HG02938 (cell line): ENCODE results near the gene TSNAXIP1.

Experiments
- ATAC-seq: cut with Tn5 transposase; IDR thresholded peaks from one replicate; pipeline ENCODE4 v1.9.1; 2021; ENCODE audit warnings: mild to moderate bottlenecking, moderate library complexity; ENCODE audit not compliant: unreplicated experiment

TSNAXIP1 gene

GRCh38 chr16:67806428-67807147 is at the start of gene TSNAXIP1, which contains the start of gene RANBP10:
TSNAXIP1 (plus strand) TSS chr16:67806889; CDS start chr16:67807150, 261 bp downstream.
RANBP10 (minus strand) TSS chr16:67806560; CDS start chr16:67806536, 24 bp downstream.
- ATAC-seq = peak; percentile 93

- ATAC-seq = no peak
These were observed 48.7 kb upstream of the TSNAXIP1 start for GRCh38 chr16:67758006-67758405.

DNA sequence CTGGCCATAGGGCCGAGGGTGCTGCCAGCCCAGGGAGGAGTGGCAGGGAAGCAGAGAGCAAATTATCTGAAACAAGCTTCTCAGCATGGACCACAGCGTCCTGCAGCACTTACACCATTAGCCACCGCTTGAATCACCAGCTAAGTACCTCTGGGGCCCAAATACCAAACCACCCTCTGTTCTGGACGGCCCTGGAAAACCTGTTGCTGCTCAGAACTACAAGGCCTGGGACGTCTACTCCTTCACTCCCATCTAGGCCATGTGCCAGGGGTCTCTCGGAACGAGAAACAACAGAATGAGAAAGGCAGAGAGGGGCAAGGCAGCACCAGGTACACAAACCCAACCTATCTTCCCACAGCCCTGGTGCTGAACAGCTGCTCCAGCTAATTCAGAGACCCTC is 47.7 kb upstream of the TSNAXIP1 start:
- ATAC-seq = no peak

- no peak for ATAC-seq
These were observed 46.3 kb upstream of the TSNAXIP1 start for GRCh38 chr16:67760206-67760955.

GRCh38 chr16:67760956-67761230 is 45.8 kb upstream of the TSNAXIP1 start:
- no peak for ATAC-seq

DNA sequence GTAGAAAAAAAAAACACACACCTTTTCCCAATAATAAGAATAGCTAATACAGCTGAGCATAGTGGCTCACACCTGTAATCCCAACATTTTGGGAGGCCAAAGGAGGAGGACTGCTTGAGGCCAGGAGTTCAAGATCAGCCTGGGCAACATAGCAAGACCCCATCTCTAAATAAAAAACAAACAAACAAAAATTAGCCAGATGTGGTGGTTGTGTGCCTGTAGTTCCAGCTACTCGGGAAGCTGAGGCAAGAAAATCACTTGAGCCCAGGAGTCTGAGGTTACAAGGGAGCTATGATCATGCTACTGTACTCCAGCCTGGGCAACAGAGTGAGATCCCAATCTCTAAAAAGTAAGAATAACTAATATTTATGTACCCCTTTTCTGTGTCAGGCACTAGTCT is 44.8 kb upstream of the TSNAXIP1 start:
- no peak for ATAC-seq

DNA sequence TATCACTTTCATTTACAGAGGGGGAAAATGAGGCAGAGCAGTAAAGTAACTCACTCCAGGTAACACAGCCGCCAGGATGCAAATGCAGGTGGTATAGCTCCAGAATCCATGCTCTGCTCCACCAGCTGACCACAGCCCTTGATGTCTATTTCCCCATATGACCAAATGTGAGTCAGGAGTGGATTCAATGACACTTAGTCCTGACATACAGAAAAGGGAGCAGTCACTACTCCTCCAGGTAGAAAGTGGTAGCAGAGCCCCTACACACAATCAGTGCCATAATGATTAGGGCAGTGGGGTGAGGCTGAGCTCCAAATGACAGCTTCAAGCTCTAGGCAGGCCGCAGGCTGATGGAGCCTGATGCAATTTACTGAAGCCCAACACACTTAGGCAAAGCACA is 44.3 kb upstream of the TSNAXIP1 start:
- ATAC-seq = no peak

- ATAC-seq = no peak
These were observed 43.6 kb upstream of the TSNAXIP1 start for GRCh38 chr16:67763066-67763465.

DNA sequence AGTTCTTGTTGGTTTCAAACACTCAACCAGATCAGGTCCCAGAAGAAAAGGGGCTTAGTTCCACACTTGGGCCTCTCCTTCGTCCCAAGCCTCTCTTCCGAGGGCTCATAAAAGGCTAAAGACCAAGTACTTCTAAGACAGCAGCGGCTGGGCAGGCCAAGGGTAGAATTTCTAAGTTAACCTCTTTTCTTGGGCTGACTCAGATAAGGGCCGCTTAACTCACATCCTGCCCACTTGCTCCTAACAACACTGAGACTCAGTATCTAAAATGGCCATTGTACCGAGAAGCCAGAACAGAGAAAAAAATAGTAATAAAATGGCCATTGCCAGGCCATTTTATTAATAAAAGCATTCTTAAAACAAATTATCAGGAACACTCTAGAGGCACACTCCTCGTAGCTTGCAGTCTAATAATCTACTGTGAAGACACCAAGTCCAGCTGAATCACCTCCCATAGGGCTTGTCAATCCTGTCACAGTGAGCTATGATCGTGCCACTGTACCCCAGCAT is 42.5 kb upstream of the TSNAXIP1 start:
- ATAC-seq = no peak

- no peak for ATAC-seq
These were observed 40.4 kb upstream of the TSNAXIP1 start for GRCh38 chr16:67766291-67766690.

DNA sequence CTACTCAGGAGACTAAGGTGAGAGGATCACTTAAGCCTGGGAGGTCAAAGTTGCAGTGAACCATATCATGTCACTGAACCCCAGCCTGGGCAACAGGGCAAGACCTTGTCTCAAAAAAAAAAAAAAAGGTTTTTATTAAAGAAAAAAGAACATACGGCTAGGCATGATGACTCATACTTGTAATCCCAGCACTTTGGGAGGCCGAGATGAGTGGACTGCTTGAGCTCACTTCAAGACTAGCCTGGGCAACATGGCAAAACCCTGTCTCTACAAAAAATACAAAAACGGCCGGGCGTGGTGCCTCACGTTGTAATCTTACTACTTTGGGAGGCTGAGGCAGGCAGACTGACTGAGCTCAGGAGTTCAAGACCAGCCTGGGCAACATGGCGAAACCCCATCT is 38.7 kb upstream of the TSNAXIP1 start:
- ATAC-seq = no peak

DNA sequence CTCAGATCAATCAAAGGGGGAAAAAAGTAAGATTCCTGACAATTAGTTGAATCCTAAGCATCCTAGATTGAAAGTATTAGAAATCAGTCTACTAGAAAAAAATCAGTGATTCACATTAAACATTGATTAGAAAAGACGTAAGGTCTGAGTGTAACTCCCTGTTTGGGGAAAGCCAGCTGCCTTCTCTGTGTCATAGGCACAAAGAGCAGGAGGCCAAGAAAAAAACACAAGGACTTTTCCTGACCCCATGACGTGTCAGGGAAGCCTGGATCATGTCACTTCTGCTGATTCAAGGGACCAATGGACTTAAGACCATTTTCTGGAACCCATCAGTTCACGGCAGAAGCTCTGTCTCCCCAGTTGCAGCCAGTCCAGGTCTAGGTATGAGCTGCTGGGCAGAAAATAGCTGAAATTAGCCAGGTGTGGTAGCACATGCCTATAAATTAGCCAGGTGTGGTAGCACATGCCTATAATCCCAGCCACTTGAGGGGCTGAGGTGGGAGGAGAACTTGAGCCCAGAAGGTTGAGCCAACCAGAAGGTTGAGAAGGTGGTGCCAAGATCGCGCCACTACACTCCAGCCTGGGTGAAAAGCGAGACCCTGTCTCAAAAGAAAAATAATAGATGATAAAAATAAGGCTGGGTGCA is 36.2 kb upstream of the TSNAXIP1 start:
- ATAC-seq = no peak

DNA sequence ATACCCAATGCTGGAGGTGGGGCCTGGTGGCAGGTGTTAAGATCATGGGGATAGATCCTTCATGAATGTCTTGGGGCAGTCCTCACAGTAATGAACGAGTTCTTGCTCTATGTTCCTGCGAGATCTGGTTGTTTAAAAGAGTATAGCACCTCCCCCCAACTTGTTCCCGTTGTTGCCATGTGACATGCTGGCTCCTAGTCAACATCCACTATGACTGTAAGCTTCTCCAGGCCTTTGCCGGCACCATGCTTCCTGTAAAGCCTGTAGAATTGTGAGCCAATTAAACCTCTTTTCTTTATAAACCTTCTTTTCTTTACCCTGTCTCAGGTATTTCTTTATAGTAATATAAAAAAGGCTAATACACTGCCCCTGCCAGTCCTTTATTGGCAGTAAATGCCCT is 33.6 kb upstream of the TSNAXIP1 start:
- ATAC-seq = no peak

DNA sequence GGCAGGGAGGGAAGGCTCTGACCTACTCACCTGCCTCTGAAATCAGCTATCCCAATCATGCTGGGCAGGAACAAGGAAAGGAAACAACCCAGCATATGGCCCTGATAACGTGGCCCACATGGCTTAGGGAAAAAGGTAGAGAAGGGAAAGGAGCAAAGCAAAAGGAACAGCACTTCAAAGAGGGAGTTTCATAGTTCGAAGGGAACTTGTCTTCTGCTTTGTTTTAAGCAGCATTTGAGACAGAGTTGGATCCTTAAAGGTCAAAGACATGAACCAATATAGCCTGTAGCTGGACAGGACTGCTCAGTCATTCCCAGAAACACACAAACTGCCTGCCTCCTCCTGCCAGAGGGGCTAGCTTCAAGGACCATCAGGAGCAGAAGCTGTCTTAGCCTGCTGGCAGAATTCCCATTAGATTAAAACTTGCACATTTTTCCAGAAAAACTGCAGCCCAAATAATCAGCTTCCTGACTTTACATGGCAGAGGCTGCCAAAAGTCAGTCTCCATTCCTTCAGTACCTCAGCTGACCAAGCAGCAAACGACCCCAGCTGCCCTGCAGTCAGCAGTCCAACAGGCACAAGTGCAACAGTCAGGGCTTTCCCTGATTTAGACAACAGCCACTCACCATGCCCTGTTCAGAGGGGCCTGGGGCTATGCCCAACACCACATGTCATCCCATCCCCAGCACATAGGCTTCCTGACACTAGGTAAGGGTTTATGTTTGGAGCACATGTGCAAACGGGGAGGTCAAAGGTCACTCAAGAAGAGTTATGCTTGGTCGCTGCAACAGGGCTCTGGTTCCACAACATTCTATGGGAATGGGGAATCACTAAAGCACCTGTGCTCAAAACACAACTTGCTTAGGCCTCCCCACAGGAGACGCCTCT is 32.9 kb upstream of the TSNAXIP1 start:
- ATAC-seq = no peak

DNA sequence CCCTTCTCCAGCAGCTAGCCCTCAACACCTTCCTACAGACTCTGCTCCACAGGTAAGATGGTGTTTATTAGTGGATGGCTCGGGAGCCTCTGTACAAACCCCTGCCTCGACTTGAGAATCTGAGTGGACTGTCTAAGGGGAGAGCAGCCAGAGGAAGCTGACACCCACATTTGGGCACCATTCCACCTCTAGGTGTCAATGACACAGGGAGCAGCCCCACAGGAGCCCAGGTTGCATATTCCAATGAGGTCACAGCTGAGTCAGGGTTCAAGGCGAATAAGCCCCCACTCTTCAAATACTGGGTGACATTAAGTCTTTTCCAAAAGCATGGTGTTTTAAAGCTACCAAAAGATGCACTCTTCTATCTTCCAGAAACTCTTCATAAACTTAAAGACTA is 32.2 kb upstream of the TSNAXIP1 start:
- no peak for ATAC-seq

DNA sequence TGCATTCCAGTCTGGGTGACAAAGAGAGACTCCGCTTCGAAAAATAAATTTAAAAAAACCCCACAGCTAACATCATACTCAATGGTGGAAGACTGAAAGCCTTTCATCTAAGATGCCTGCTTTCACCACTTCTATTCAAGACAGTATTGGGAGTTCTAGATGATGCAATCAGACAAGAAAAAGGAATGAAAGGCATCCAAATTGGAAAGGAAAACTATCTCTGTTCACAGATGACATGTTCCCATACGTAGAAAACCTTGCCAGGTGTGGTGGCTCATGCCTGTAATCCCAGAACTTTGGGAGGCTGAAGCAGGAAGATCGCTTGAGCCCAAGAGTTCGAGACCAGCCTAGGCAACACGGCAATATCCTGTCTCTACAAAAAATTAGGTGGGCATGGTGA is 31.4 kb upstream of the TSNAXIP1 start:
- no peak for ATAC-seq

GRCh38 chr16:67779256-67780014 is 27.3 kb upstream of the TSNAXIP1 start:
- ATAC-seq = no peak

GRCh38 chr16:67780847-67781564 is 25.7 kb upstream of the TSNAXIP1 start:
- no peak for ATAC-seq

DNA sequence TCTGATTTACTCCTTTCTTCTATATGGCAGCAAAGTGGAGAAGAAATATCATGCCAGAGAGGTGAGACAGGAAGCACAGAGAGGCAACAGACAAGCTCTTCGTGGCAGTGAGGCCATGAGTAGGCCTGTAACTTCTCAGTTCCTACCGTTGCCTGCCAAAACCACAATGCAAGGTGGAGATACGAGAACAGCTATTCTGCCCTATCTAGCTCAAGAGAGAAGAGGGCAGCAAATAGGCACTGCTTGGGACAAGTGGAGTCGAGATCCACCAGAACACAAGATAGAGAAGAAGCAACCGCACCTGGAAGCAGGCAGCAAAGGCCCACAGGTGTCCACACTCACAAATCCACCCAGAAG is 25.1 kb upstream of the TSNAXIP1 start:
- no peak for ATAC-seq
